ENCODE data around the gene ABHD17A. TPM values are rescaled to one million over a fixed set of nuclear protein-coding genes. Genes with fewer than 3 reads are reported as not detected.

Gene ABHD17A
- total RNA-seq, 1 experiment from 2014 or later, result 47.5 TPM

GRCh38 chr19:1893791-1894190 lies 8.5 kb upstream of the ABHD17A start:
- Histone ChIP-seq H3K4me2 (ENCODE audit: insufficient read depth, insufficient read length, low read length) (no peak overlapping the region), H3K27me3 (ENCODE audit: insufficient read depth, low read length) (no peaks in the 10 kb centered on the region), H2AFZ (ENCODE audit: low read length) (no peak overlapping the region), H4K91ac (ENCODE audit: insufficient read length, low read depth, low read length) (no peak overlapping the region), H4K20me1 (ENCODE audit: control insufficient read depth, insufficient read depth, insufficient read length) (no peaks in the 10 kb centered on the region), H3K9ac (ENCODE audit: extremely low read depth, insufficient read length, low read length) (no peak overlapping the region), H2BK120ac (ENCODE audit: low read depth, low read length, poor library complexity, severe bottlenecking) (no peak overlapping the region), H2BK5ac (ENCODE audit: insufficient read length, low read length) (no peak overlapping the region), H4K5ac (ENCODE audit: insufficient read length, low read depth, low read length) (no peak overlapping the region), H3K18ac (ENCODE audit: insufficient read length, low read depth, low read length) (no peak overlapping the region), H3K79me2 (ENCODE audit: insufficient read depth, low read length) (no peaks in the 10 kb centered on the region), H2BK20ac (ENCODE audit: low read depth, low read length, poor library complexity, severe bottlenecking) (no peak overlapping the region), H3K23ac (ENCODE audit: insufficient read length, low read depth, low read length) (no peak overlapping the region), H3K14ac (ENCODE audit: insufficient read depth, low read length) (no peak overlapping the region), H3K4ac (ENCODE audit: low read depth, low read length) (no peak overlapping the region), H3K4me1 (ENCODE audit: insufficient read depth, low read length) (no peaks in the 10 kb centered on the region), H3K27ac (ENCODE audit: insufficient read length, low read depth, low read length) (no peak overlapping the region), H2BK12ac (ENCODE audit: insufficient read length, low read depth, low read length) (no peak overlapping the region), H4K8ac (replicated peaks; ENCODE audit: insufficient read length, low read depth, low read length) (no peak overlapping the region), H2BK15ac (ENCODE audit: low read depth, low read length) (no peak overlapping the region), H3K79me1 (ENCODE audit: insufficient read depth, low read depth, low read length, poor library complexity, severe bottlenecking) (no peaks in the 10 kb centered on the region), H2AK5ac (ENCODE audit: insufficient read length, low read length) (no peak overlapping the region), H3K9me3 (ENCODE audit: control insufficient read depth, low read depth, low read length) (no peaks in the 10 kb centered on the region), H3K56ac (ENCODE audit: insufficient read length, low read depth, low read length) (no peak overlapping the region), H3K23me2 (ENCODE audit: insufficient read length, low read depth, low read length, poor library complexity, severe bottlenecking) (no peaks in the 10 kb centered on the region), H3T11ph (ENCODE audit: low read length) (no peak overlapping the region)
- no CpG with 5 or more reads among the region's 17 CpGs for WGBS (ENCODE audit: extremely low coverage, insufficient read length, low lambda C conversion rate)
- no peak overlapping the region for H3K4me3 Mint-ChIP-seq
- TF ChIP-seq CTCF (conservative IDR thresholded peaks at IDR 0.05), result no peak
- H3K27me3 Mint-ChIP-seq (ENCODE audit: low read depth), result peaks cover 11% of the 10 kb centered on the region
- no peaks in the 10 kb centered on the region; a peak in 1 of 7 replicates for H3K36me3 Mint-ChIP-seq (ENCODE audit: insufficient read depth in 1 of 3, low read depth in 3 of 3)
- DNase-seq, result peak; percentile 33
- no peaks in the 10 kb centered on the region; a peak in 1 of 5 replicates for H3K9me3 Mint-ChIP-seq
- H3K4me1 Mint-ChIP-seq, result peaks cover 8 to 9% of the 10 kb centered on the region in 2 experiments
- no peak overlapping the region for H3K27ac Mint-ChIP-seq
